Upper lobe of left lung (tissue), 4 donors: Measurements from ENCODE around the gene GPR173.

ENCODE experiments used
- CTCF ChIP-seq, 6 experiments: fragments of 450-650 bp in 4 of 6; fragments of 200-600 bp in 2 of 6; sonication (generic) in 2 of 6; IDR thresholded peaks; one replicate each; pipeline ENCODE4 v1.5.1; 2016 to 2019; ENCODE audit warnings: antibody characterized with exemption in 6 of 6
- POLR2AphosphoS5 ChIP-seq, 2 donors: sonication (generic); formaldehyde crosslinking; IDR thresholded peaks; one replicate each; pipeline ENCODE4 v1.5.1; 2017; ENCODE audit warnings: antibody characterized with exemption in 2 of 2

- no peak for TF ChIP-seq CTCF (IDR thresholded peaks at IDR 0.05)
- TF ChIP-seq POLR2AphosphoS5 (IDR thresholded peaks at IDR 0.05): no peak
Observed at GRCh38 chrX:53087388-53087831, 38.8 kb downstream of the GPR173 start.
